ENCODE data around the gene BMF. TPM values are rescaled to one million over a fixed set of nuclear protein-coding genes. Genes with fewer than 3 reads are reported as not detected.
"Not testable (repeated sequence)": the region's sequence is repeated elsewhere in the genome, so short reads cannot be mapped to it uniquely, and the experiment has no call there.

Gene BMF
- total and polyA plus RNA-seq, 11 donors: 1.2 to 12.9 (median 3.4) TPM

- DNase-seq; H3K9me3 ChIP-seq; intact Hi-C loops (cut with DNase I); H3K27ac ChIP-seq; H3K36me3 ChIP-seq; ATAC-seq; H3K27me3 ChIP-seq; H3K4me1 ChIP-seq; H3K4me3 ChIP-seq: not testable (repeated sequence)
- WGBS, 4 donors: 89 to 92% (median 91%) methylated on average over 4 to 5 of the region's 5 CpGs
Measured at GRCh38 chr15:40123863-40124262, 15.2 kb upstream of the BMF start.

GRCh38 chr15:40122989-40123388, 14.3 kb upstream of the BMF start:
- H3K27ac ChIP-seq: peak overlapping the region in 1 of 12 donors; percentile 76
- H3K36me3 ChIP-seq; H3K9me3 ChIP-seq; intact Hi-C loops (cut with DNase I); H3K27me3 ChIP-seq; H3K4me1 ChIP-seq; DNase-seq; H3K4me3 ChIP-seq: not testable (repeated sequence)
- 94 to 100% (median 98%) methylated on average over 1 of the region's 1 CpG for WGBS, 4 donors
- ATAC-seq: peak in 2 of 4 donors; percentile 13 to 20

- Histone ChIP-seq H3K4me1 (peaks cover 0 to 9% (median 0%) of the 10 kb centered on the region in 12 donors), H3K27ac (peak overlapping the region in 1 of 12 donors; percentile 76), H3K36me3 (no peaks in the 10 kb centered on the region), H3K27me3 (no peaks in the 10 kb centered on the region), H3K9me3 (no peaks in the 10 kb centered on the region), H3K4me3 (no peak overlapping the region)
- ATAC-seq (peak in 3 of 4 donors; percentile 57 to 85 (median 58)), DNase-seq (no peak)
- intact Hi-C loops (cut with DNase I): no loop called here
- no peak for TF ChIP-seq CTCF (IDR thresholded peaks at IDR 0.05)
- no peak for TF ChIP-seq POLR2A (IDR thresholded peaks at IDR 0.05)
- 74 to 79% (median 76%) methylated on average over 6 of the region's 6 CpGs for WGBS, 4 donors
Measured at GRCh38 chr15:40121911-40122638, 13.4 kb upstream of the BMF start.

- intact Hi-C loops (cut with DNase I): loop anchor here in 1 of 10 donors (10.0 kb wide), 1 partner anchor 156 kb away; no protein-coding TSS in a partner anchor
- H3K27me3 ChIP-seq: no peaks in the 10 kb centered on the region
- no peak for DNase-seq
- 29 to 57% (median 53%) methylated on average over 3 of the region's 3 CpGs for WGBS, 4 donors
- no peak for TF ChIP-seq POLR2A (IDR thresholded peaks at IDR 0.05)
- TF ChIP-seq CTCF (IDR thresholded peaks at IDR 0.05): no peak
- no peak overlapping the region for H3K27ac ChIP-seq
- H3K9me3 ChIP-seq: no peaks in the 10 kb centered on the region
- peaks cover 0 to 18% (median 0%) of the 10 kb centered on the region in 12 donors for H3K4me1 ChIP-seq
- no peak overlapping the region for H3K4me3 ChIP-seq
- ATAC-seq: no peak
- H3K36me3 ChIP-seq: no peaks in the 10 kb centered on the region
Measured at GRCh38 chr15:40118473-40118872, 9.8 kb upstream of the BMF start.

GRCh38 chr15:40115670-40116093, 7.0 kb upstream of the BMF start:
- TF ChIP-seq CTCF (IDR thresholded peaks at IDR 0.05): no peak
- TF ChIP-seq POLR2A (IDR thresholded peaks at IDR 0.05): no peak
- Histone ChIP-seq H3K36me3 (no peaks in the 10 kb centered on the region), H3K4me3 (no peak overlapping the region), H3K4me1 (peaks cover 0 to 9% (median 0%) of the 10 kb centered on the region in 12 donors), H3K27ac (no peak overlapping the region), H3K9me3 (no peaks in the 10 kb centered on the region), H3K27me3 (peaks cover 0 to 4% (median 0%) of the 10 kb centered on the region in 9 donors)
- 55 to 69% (median 61%) methylated on average over 8 of the region's 8 CpGs for WGBS, 4 donors
- DNase-seq (peak in 3 of 5 donors; percentile 42 to 71 (median 45)), ATAC-seq (peak; percentile 25 to 68 (median 44))
- intact Hi-C loops (cut with DNase I): loop anchor here in 1 of 10 donors (10.0 kb wide), 1 partner anchor 159 kb away; no protein-coding TSS in a partner anchor

GRCh38 chr15:40115106-40115505, 6.4 kb upstream of the BMF start:
- not testable (repeated sequence) for H3K4me1 ChIP-seq, H3K36me3 ChIP-seq, H3K27me3 ChIP-seq, DNase-seq, H3K4me3 ChIP-seq, H3K27ac ChIP-seq, H3K9me3 ChIP-seq, ATAC-seq
- 93 to 98% (median 96%) methylated on average over 14 of the region's 14 CpGs for WGBS, 4 donors
- intact Hi-C loops (cut with DNase I): loop anchor here in 1 of 10 donors (10.0 kb wide), 1 partner anchor 160 kb away; no protein-coding TSS in a partner anchor
